PFSK-1 (cell line): ENCODE measurements around the gene CLEC2A.

Experiments
- FOXP2 ChIP-seq: optimal IDR thresholded peaks from 2 replicates; pipeline ENCODE3; 2011; ENCODE audit warnings: borderline replicate concordance, control low read depth, inconsistent platforms; ENCODE audit not compliant: insufficient read depth; ENCODE audit errors: extremely low read length, extremely low read depth
- POLR2AphosphoS5 ChIP-seq: IDR thresholded peaks from 2 replicates; pipeline ENCODE4 v1.6.1; 2012; ENCODE audit warnings: low read depth, mild to moderate bottlenecking, control low read depth, low read length, moderate library complexity
- SIN3A ChIP-seq: IDR thresholded peaks from 2 replicates; pipeline ENCODE4 v1.6.1; 2012; ENCODE audit warnings: mild to moderate bottlenecking, low read length, moderate library complexity, borderline replicate concordance; ENCODE audit not compliant: insufficient read depth
- TAF1 ChIP-seq: IDR thresholded peaks from 2 replicates; pipeline ENCODE4 v1.6.1; 2012; ENCODE audit warnings: low read length, control low read depth, borderline replicate concordance; ENCODE audit not compliant: insufficient read depth
- TF ChIP-seq, protein P1 (sequence below), 2 experiments: IDR thresholded peaks; 2 replicates each; pipeline versions ENCODE4 v1.6.1 to v1.8.0; 2011 to 2012; ENCODE audit warnings: low read depth in 2 of 2, low read length in 2 of 2, control low read depth in 1 of 2, inconsistent platforms in 1 of 2, mild to moderate bottlenecking in 1 of 2, moderate library complexity in 1 of 2; ENCODE audit not compliant: insufficient read depth in 1 of 2

Gene CLEC2A

DNA sequence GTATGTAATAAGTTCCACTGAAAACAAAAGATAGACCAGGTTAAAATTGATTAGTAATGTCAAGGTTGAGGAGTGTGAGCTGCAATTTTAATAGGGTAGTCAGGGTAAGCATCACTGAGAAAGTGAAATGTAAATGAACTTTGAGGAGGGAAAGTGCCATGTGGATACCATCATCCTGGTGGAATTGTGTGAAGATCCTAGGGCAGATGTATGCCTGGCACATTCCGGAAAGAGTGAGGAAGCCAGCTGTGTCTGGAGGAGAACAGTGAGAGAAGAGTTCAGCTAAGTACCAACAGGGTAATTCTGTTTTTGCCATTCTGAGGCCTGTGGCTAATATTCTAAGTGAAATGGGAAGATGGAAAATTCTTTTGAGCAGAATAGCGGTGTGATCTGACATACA, 2.9 kb upstream of the CLEC2A start:
- TF ChIP-seq SIN3A (no peak), TAF1 (no peak), POLR2AphosphoS5 (no peak), FOXP2 (no peak)
- TF ChIP-seq, protein P1, sequence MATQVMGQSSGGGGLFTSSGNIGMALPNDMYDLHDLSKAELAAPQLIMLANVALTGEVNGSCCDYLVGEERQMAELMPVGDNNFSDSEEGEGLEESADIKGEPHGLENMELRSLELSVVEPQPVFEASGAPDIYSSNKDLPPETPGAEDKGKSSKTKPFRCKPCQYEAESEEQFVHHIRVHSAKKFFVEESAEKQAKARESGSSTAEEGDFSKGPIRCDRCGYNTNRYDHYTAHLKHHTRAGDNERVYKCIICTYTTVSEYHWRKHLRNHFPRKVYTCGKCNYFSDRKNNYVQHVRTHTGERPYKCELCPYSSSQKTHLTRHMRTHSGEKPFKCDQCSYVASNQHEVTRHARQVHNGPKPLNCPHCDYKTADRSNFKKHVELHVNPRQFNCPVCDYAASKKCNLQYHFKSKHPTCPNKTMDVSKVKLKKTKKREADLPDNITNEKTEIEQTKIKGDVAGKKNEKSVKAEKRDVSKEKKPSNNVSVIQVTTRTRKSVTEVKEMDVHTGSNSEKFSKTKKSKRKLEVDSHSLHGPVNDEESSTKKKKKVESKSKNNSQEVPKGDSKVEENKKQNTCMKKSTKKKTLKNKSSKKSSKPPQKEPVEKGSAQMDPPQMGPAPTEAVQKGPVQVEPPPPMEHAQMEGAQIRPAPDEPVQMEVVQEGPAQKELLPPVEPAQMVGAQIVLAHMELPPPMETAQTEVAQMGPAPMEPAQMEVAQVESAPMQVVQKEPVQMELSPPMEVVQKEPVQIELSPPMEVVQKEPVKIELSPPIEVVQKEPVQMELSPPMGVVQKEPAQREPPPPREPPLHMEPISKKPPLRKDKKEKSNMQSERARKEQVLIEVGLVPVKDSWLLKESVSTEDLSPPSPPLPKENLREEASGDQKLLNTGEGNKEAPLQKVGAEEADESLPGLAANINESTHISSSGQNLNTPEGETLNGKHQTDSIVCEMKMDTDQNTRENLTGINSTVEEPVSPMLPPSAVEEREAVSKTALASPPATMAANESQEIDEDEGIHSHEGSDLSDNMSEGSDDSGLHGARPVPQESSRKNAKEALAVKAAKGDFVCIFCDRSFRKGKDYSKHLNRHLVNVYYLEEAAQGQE (IDR thresholded peaks at IDR 0.05; ENCODE audit: insufficient read depth in 1 of 2, low read depth in 2 of 2, low read length in 2 of 2), result no peak

DNA sequence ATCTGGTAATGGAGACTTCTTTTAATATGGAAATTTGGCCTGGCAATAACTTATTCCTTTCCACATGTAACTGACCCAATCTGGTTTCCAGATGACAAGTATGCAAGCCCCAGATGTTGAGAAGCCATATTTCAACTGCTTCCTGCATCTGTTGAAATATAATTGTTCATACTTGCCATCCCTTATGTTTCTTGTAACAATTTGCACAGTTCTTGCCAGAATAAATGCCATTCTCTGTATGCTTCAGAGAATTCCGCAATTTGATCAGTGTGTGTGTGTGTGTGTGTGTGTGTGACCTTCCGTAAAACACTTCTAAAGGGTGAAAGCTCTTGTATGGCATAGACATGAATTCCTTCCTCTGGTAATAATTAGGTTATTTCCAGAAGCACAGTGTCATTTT, 1.8 kb upstream of the CLEC2A start:
- no peak for TF ChIP-seq POLR2AphosphoS5
- no peak for TF ChIP-seq SIN3A
- no peak for TF ChIP-seq TAF1
- TF ChIP-seq, protein P1 (IDR thresholded peaks at IDR 0.05; ENCODE audit: insufficient read depth in 1 of 2, low read depth in 2 of 2, low read length in 2 of 2), result no peak
- no peak for TF ChIP-seq FOXP2

DNA sequence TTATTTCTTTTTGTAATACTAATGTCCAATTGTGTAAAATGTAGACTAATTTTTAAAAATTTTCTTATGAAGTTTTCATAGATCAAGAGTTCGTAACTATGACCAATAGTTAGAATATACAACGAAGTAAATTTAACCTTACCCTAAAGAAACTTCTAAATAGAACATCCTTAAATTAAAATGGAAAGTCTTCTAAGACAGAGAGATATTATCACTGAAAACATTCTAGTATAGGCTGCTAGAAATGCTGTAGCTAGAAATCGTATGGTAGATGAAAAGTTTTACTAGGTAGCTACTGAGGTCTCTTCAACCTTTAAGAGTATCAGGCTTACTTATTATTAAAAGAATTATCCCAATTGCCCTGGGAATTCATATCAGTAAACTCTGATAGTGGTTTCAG, 925 bp downstream of the CLEC2A start:
- TF ChIP-seq SIN3A, result no peak
- TF ChIP-seq, protein P1 (IDR thresholded peaks at IDR 0.05; ENCODE audit: insufficient read depth in 1 of 2, low read depth in 2 of 2, low read length in 2 of 2), result no peak
- no peak for TF ChIP-seq POLR2AphosphoS5
- no peak for TF ChIP-seq TAF1
- no peak for TF ChIP-seq FOXP2

GRCh38 chr12:9928607-9929006, 3.6 kb downstream of the CLEC2A start:
- TF ChIP-seq FOXP2, result no peak
- TF ChIP-seq, protein P1 (IDR thresholded peaks at IDR 0.05; ENCODE audit: insufficient read depth in 1 of 2, low read depth in 2 of 2, low read length in 2 of 2), result no peak
- no peak for TF ChIP-seq POLR2AphosphoS5
- no peak for TF ChIP-seq TAF1
- no peak for TF ChIP-seq SIN3A

DNA sequence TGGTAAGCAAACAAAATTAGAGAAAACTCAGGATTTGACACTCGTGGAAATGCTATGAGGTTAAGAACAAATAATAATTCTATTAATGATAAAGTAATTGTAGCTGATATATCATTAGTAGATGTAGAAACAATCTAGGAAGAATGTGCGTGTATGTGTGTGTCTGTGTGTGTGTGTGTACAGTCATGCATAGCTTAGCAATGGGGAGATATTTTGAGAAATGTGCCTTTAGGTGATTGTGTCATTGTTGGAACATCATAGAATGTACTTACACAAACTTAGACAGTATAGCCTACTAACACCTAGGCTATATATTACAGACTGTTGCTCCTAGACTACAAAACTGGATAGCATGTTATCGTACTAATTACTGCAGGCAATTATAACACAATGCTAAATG, 5.3 kb downstream of the CLEC2A start:
- TF ChIP-seq SIN3A (no peak), FOXP2 (no peak), TAF1 (no peak), POLR2AphosphoS5 (no peak)
- TF ChIP-seq, protein P1 (IDR thresholded peaks at IDR 0.05; ENCODE audit: insufficient read depth in 1 of 2, low read depth in 2 of 2, low read length in 2 of 2), result no peak
